Activated CD8-positive, alpha-beta memory T cell treated with anti-CD3 and anti-CD28 coated beads, Interleukin-2, amount 10 ng/mL, durations not matched to agents 7 days and 5 days (primary cell): ENCODE data around the gene ABCB11. TPM values are rescaled to one million over a fixed set of nuclear protein-coding genes. Genes with fewer than 3 reads are reported as not detected.
"Not testable (repeated sequence)": the region's sequence is repeated elsewhere in the genome, so short reads cannot be mapped to it uniquely, and the experiment has no call there.

Source experiments
- ATAC-seq: fragments of 150-1000 bp; cut with Tn5 transposase; one replicate; pipeline ENCODE4 v1.10.0; 2021; ENCODE audit warnings: moderate library complexity
- CTCF ChIA-PET: fragments of 350-600 bp; sonication (Branson Sonifier 250); formaldehyde crosslinking; loops from one replicate; lab custom pipeline; 2021; ENCODE audit warnings: antibody characterized with exemption; lab: Charles Lee
- DNase-seq: peaks from one replicate; pipeline ENCODE4 v3.0.0-alpha.2; 2020
- H3K27ac Mint-ChIP-seq: one replicate; pipeline ENCODE4 v1.8.0; 2021; ENCODE audit warnings: mild to moderate bottlenecking, mixed read lengths
- H3K27me3 Mint-ChIP-seq: one replicate; pipeline ENCODE4 v1.8.0; 2021; ENCODE audit warnings: mixed read lengths
- H3K36me3 Mint-ChIP-seq: one replicate; pipeline ENCODE4 v1.8.0; 2021; ENCODE audit warnings: mild to moderate bottlenecking, mixed read lengths
- H3K4me1 Mint-ChIP-seq: one replicate; pipeline ENCODE4 v1.8.0; 2021; ENCODE audit warnings: mixed read lengths
- H3K4me3 Mint-ChIP-seq: one replicate; pipeline ENCODE4 v1.8.0; 2021; ENCODE audit warnings: mild to moderate bottlenecking, moderate library complexity, mixed read lengths
- H3K9me3 Mint-ChIP-seq: one replicate; pipeline ENCODE4 v1.8.0; 2022; ENCODE audit warnings: low read depth, mixed read lengths
- total RNA-seq, 2 experiments: library from RNA; stranded (reverse); gene quantifications; one replicate each; pipeline ENCODE4 v1.2.3, GENCODE V29; 2021

The ABCB11 gene
- total RNA-seq, 2 experiments from 2014 or later, result not detected

DNA sequence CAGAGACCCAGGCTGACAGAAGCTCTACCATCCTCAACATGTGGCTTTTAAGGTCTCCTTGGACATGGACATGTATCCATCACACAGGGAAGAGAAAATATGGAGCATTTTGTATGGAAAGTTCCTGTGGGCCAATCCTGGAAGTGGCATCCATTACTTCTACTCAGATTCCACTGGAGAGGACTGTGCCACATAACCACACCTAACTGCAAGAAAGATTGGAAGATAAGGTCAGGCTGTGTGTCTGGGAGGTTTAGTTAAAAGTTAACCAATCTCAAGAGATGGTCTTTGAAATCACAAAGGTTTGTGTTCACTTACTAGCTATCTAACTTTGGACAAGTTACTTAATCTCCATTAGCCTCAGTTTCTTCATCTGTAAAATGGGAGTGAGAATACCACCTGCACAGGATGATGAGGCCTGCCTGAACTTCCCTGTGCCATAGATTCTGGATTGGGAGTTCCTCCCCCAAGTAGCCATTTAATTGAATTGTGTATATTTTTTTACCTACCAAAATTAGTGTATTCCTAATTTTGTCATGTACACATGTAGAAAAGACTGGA, 3.9 kb upstream of the ABCB11 start:
- DNase-seq, result no peak
- H3K4me1 Mint-ChIP-seq, result peaks cover 7% of the 10 kb centered on the region
- no peaks in the 10 kb centered on the region for H3K27me3 Mint-ChIP-seq
- H3K4me3 Mint-ChIP-seq, result no peak overlapping the region
- H3K36me3 Mint-ChIP-seq, result no peaks in the 10 kb centered on the region
- CTCF ChIA-PET, result no interaction called here
- no peaks in the 10 kb centered on the region for H3K9me3 Mint-ChIP-seq
- H3K27ac Mint-ChIP-seq, result no peak overlapping the region
- ATAC-seq, result no peak

DNA sequence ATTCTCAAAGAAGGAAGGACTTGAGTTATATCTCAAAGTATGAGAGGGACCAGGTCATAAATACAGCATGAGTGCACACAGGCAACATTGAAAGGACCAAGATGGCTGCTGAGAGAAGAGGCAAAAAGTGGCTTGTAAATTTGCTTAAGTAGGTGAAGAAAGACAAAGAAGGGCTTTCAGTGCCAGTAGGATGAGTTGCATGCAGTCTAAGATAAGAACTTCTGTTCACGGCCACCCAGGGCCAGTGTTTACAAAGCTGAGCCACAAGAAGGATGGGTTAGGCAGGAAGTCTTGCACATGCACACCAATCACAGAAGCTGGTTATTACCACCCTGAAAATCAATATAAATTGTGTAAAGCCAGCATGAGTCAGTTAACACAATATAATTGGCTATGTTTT, 3.1 kb upstream of the ABCB11 start:
- no peak for DNase-seq
- CTCF ChIA-PET, result no interaction called here
- Mint-ChIP-seq H3K36me3 (no peaks in the 10 kb centered on the region), H3K4me3 (no peak overlapping the region), H3K4me1 (peaks cover 7% of the 10 kb centered on the region), H3K27me3 (no peaks in the 10 kb centered on the region), H3K9me3 (no peaks in the 10 kb centered on the region), H3K27ac (no peak overlapping the region)
- ATAC-seq, result no peak

DNA sequence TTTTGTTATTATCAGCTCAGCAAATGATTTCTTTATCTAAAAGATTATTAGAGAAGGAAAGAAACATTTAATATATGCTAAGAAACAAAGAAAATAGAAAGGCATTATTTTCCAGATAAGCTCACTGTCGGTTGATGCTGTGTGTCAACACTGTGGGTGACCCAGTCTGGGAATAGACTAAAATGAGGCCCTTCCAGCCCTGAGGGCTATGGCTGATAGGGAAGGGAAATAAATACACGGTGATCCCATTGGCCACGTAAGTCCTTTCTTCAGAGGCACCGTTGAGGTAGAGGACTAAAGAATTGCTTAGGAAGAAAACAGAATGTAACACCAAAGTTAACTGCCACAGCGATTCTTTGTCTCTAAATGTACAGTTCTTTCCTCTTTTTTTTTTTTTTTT, 1.8 kb downstream of the ABCB11 start:
- peaks cover 11% of the 10 kb centered on the region for H3K4me1 Mint-ChIP-seq
- ATAC-seq (no peak), DNase-seq (no peak)
- H3K27ac Mint-ChIP-seq, result no peak overlapping the region
- no peak overlapping the region for H3K4me3 Mint-ChIP-seq
- CTCF ChIA-PET, result no interaction called here
- no peaks in the 10 kb centered on the region for H3K27me3 Mint-ChIP-seq
- H3K9me3 Mint-ChIP-seq, result no peaks in the 10 kb centered on the region
- no peaks in the 10 kb centered on the region for H3K36me3 Mint-ChIP-seq

GRCh38 chr2:169027234-169027633, 3.9 kb downstream of the ABCB11 start:
- Mint-ChIP-seq H3K27ac (no peak overlapping the region), H3K36me3 (no peaks in the 10 kb centered on the region), H3K9me3 (no peaks in the 10 kb centered on the region), H3K27me3 (no peaks in the 10 kb centered on the region), H3K4me1 (peaks cover 9% of the 10 kb centered on the region), H3K4me3 (no peak overlapping the region)
- DNase-seq (no peak), ATAC-seq (no peak)
- CTCF ChIA-PET, result no interaction called here

DNA sequence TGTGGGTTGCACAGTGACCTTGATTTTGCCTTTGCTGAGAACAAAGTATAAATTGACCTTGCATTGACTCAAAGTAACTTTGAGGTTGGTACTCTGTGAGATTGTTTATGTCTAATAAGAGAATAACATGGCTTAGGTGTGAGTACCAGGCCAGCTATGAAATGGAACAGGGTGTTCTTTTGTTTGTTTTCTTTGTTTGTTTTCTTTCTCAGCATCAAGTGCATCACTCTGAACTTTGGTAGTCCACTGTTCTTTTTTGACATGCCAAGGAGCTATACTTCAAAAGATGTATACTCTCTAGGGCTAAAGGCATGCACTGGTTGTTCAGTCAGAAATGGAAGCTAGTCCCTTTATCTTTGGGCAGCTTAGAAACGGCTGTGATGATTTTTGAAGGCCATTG, 5.1 kb downstream of the ABCB11 start:
- no peak overlapping the region for H3K27ac Mint-ChIP-seq
- no peaks in the 10 kb centered on the region for H3K9me3 Mint-ChIP-seq
- ATAC-seq (no peak), DNase-seq (no peak)
- peaks cover 9% of the 10 kb centered on the region for H3K4me1 Mint-ChIP-seq
- H3K4me3 Mint-ChIP-seq, result no peak overlapping the region
- no peaks in the 10 kb centered on the region for H3K27me3 Mint-ChIP-seq
- no peaks in the 10 kb centered on the region for H3K36me3 Mint-ChIP-seq
- CTCF ChIA-PET, result no interaction called here

DNA sequence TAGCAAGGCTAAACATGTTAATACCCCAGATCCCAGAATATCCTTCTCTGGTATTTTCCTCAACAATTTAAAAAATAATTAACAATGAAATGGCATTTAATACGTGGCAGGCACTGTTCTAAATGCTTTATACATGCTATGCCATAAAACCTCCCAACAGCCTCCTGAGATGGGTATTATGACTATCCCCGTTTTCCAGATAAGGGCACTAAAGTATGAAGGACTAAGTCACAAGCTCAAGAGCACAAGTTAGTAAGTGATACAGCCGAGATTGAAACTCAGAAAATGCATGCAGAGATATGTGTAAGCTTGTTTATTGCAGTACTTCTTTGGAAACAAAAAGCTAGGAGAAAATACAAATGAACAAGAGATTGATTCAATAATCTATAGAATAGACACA, 8.0 kb downstream of the ABCB11 start:
- no peak for ATAC-seq
- H3K36me3 Mint-ChIP-seq, result no peaks in the 10 kb centered on the region
- CTCF ChIA-PET, result interaction anchor here (1.3 kb wide), 1 partner anchor 13 kb away, joined by 3 read pairs; no protein-coding TSS in a partner anchor

DNA sequence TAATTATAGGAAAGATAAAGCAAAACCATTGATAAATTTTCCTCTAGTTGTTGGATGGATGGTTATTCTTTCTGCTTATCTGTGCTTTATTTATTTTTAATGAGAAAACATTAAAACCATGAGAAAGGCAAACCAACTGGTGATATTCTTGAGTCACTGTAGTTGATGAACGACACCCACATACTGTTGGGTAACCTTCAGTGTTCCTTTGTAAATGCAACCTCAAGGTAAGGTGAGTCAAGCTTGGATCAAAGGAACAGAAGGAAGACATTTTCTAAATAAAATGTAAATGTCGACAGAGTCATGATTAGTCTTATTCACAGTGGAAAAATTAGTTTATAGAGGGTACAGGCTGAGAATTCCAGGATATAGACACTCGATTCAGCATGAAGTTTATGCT, 12.7 kb downstream of the ABCB11 start:
- CTCF ChIA-PET, result no interaction called here
- H3K36me3 Mint-ChIP-seq, result no peaks in the 10 kb centered on the region
- H3K9me3 Mint-ChIP-seq, result no peaks in the 10 kb centered on the region
- no peak for ATAC-seq
- no peaks in the 10 kb centered on the region for H3K4me1 Mint-ChIP-seq
- H3K4me3 Mint-ChIP-seq, result no peak overlapping the region
- DNase-seq, result no peak
- peaks cover 3% of the 10 kb centered on the region for H3K27me3 Mint-ChIP-seq
- no peak overlapping the region for H3K27ac Mint-ChIP-seq

More for the DNA sequence above, 8.0 kb downstream of the ABCB11 start:
- Mint-ChIP-seq H3K27me3 (no peaks in the 10 kb centered on the region), H3K4me3 (no peak overlapping the region), H3K4me1 (peaks cover 9% of the 10 kb centered on the region), H3K9me3 (no peaks in the 10 kb centered on the region), H3K27ac (no peak overlapping the region)
- DNase-seq, result no peak

- Mint-ChIP-seq H3K4me1 (peaks cover 3% of the 10 kb centered on the region), H3K9me3 (no peaks in the 10 kb centered on the region), H3K27me3 (peaks cover 3% of the 10 kb centered on the region), H3K36me3 (no peaks in the 10 kb centered on the region), H3K4me3 (no peak overlapping the region), H3K27ac (no peak overlapping the region)
- no peak for DNase-seq
- no peak for ATAC-seq
- CTCF ChIA-PET, result no interaction called here
Observed at GRCh38 chr2:169015943-169016342, 15.2 kb downstream of the ABCB11 start.

DNA sequence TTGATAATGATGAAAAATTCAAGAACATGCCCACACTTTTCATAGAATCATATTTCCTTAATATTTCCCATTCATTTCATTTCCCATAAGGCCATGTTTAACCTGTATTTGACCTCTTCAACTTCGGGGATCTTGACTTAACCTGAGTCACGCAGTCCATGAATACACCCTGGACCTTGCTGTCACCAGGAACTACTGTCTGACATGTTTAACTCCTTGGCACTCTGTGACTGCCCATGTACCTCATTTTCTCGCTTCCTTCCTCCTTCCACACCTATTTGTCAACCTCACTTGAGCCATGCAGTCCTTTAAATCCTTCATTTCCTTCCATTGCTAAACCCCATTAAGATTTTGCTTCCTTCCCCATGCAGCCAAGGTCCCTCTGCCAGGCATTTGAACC, 16.3 kb downstream of the ABCB11 start:
- ATAC-seq (no peak), DNase-seq (no peak)
- no peaks in the 10 kb centered on the region for H3K36me3 Mint-ChIP-seq
- H3K4me1 Mint-ChIP-seq, result peaks cover 3% of the 10 kb centered on the region
- no peak overlapping the region for H3K4me3 Mint-ChIP-seq
- peaks cover 3% of the 10 kb centered on the region for H3K27me3 Mint-ChIP-seq
- CTCF ChIA-PET, result no interaction called here
- no peaks in the 10 kb centered on the region for H3K9me3 Mint-ChIP-seq
- H3K27ac Mint-ChIP-seq, result no peak overlapping the region

DNA sequence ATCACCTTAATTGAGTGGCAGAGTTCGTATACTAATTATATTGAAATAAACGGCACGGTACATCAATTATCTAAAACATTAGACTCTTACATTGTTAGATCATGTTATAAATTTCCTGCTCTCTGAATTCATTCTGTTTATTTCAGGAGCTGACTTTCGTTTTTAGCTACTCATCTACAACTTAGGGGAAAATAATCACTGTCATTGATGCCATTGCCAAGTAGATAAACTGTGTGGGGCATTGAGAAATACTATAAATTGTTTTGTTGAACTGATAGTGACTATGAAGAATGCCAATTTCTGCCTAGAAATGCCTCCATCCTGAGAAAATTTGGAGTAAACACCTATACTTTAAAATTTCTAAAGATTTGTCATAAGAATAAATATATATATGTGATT, 17.5 kb downstream of the ABCB11 start:
- DNase-seq, result no peak
- Mint-ChIP-seq H3K27me3 (peaks cover 3% of the 10 kb centered on the region), H3K27ac (no peak overlapping the region), H3K36me3 (no peaks in the 10 kb centered on the region), H3K9me3 (no peaks in the 10 kb centered on the region), H3K4me3 (no peak overlapping the region), H3K4me1 (peaks cover 3% of the 10 kb centered on the region)
- ATAC-seq, result no peak
- CTCF ChIA-PET, result no interaction called here

DNA sequence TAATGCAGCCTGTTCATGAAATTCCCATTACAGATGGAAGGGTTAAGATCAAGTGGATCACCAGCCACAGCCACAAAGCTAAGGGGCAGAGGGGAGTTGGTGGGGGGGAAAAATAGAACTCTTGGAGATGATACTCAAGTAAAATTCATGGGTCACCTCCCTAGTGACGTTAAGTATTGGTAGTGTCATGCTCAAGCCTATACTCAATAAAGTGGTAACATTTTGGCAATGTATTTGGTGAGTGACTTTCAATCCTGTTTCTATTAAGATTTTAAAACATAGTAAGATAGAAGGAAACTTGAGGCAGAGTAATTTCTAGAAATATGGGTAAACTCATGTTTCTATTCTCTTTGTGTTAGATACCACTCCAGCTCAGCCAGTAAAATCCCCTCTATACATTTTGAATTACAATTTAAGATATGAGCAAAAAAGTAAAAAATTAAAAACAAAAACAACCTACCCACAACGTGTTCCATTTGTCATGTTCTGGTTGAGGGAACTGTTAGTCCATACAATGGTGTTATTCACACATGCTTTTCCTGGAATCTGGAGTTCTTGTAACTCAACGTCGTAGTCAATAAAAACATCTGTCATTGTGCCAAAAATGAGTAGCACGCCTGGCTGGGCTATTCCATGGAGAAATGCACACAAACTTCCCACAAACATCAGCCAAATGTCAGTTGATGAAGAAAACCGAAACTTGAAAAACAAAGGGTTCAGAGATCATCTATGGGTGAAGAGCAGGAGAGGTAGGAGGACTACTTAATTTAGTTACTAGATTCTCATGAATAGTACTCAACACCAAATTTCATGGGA, 18.1 kb downstream of the ABCB11 start:
- DNase-seq (no peak), ATAC-seq (no peak)
- peaks cover 3% of the 10 kb centered on the region for H3K27me3 Mint-ChIP-seq
- H3K4me1 Mint-ChIP-seq, result peaks cover 7% of the 10 kb centered on the region
- no peak overlapping the region for H3K27ac Mint-ChIP-seq
- H3K9me3 Mint-ChIP-seq, result no peaks in the 10 kb centered on the region
- CTCF ChIA-PET, result no interaction called here
- H3K36me3 Mint-ChIP-seq, result no peaks in the 10 kb centered on the region
- no peak overlapping the region for H3K4me3 Mint-ChIP-seq

DNA sequence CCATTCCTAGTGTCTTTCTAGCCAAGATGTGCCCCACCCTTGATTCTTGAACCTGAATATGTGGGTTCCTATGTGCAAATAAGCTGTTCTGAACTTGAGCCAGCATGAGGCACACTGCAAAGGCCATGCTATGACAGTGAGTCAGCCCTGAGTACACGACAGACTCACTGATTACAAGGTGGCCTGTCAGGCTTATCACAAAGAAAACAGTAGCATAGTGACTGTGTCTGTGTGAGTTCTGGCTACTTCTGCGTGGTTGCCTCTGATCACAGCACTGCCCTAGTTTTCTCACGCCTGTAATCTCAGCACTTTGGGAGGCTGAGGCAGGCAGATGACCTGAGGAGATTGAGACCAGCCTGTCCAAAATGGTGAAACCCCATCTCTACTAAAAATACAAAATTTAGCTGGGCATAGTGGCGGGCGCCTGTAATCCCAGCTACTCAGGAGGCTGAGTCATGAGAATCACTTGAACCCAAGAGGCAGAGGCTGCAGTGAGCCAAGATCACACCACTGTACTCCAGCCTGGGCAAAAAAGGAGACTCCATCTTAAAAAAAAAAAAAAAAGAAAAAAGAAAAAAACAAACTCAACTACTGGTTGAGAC, 18.8 kb downstream of the ABCB11 start:
- ATAC-seq, DNase-seq, H3K9me3 Mint-ChIP-seq, H3K36me3 Mint-ChIP-seq, H3K27me3 Mint-ChIP-seq, CTCF ChIA-PET, H3K4me3 Mint-ChIP-seq, H3K27ac Mint-ChIP-seq: not testable (repeated sequence)
- H3K4me1 Mint-ChIP-seq, result peaks cover 12% of the 10 kb centered on the region

DNA sequence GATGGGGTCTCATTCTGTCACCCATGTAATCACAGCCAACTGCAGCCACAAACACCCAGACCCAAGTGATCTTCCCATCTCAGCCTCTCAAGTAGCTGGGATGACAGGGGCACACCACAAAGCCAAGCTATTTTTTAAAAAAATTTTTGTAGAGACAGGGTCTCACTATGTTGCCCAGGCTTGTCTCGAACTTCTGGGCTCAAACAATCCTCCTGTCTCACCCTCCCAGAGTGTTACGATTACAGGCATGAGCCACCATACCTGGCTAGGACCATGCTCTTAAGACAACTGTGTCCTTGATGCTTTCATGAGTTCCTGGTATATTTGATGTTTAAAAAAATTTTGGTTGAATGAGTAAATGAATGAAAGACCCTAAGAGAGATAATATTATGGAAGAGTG, 19.4 kb downstream of the ABCB11 start:
- H3K9me3 Mint-ChIP-seq, result no peaks in the 10 kb centered on the region
- H3K4me1 Mint-ChIP-seq, result peaks cover 13% of the 10 kb centered on the region
- H3K36me3 Mint-ChIP-seq, result no peaks in the 10 kb centered on the region
- no peak overlapping the region for H3K4me3 Mint-ChIP-seq
- H3K27ac Mint-ChIP-seq, result no peak overlapping the region
- DNase-seq (no peak), ATAC-seq (no peak)
- CTCF ChIA-PET, result no interaction called here
- H3K27me3 Mint-ChIP-seq, result no peaks in the 10 kb centered on the region
